Activated effector memory CD4-positive, alpha-beta T cell treated with anti-CD3 and anti-CD28 coated beads, Interleukin-2, amount 50 U/mL, for 16 hours (primary cell): ENCODE data around the gene ALKBH2.

Experiments
- DNase-seq: peaks from one replicate; pipeline ENCODE4 v3.0.0-alpha.2; 2020

The ALKBH2 gene

DNA sequence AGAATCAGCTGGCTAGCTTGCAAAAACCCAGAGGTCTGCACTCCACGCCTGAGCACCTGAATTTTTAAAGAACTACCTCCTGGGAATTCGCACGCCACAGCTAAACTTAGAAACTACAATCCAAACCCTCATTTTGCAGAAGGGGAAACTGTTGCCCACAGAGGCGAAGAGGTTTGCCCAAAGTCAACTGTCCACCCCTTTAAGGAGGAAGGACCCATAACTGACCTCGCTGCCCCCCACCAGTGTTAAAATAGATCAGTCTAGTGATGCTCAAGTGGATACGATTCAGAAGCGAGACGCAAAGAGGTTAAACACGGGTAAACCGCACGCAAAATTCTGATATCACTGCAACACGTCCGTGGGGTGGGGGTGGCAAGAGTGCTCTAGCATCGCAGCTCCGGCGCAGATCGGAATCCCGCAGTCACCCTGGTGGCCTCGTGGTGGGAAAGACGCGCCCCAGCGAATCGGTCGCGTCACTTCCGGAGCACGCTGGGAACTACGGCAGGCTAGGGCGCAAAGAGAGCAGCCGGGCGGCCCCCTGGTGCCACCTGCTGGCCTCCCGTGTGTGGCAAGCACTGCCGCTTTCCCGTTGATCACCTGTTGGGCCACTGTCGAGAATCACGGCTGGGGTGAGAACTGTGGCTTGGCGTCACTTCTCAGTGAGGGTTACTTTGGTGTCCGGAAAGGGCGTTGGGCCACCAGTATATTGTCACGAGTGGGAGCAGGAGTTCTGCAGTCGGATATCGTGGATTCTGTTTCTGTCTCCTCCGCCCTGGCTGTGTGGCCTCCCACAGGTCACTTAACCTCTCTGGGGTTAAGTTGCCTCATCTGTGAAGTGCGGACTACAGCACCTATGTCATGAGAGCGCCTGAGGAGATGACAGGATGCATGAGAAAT lies at the start of gene ALKBH2:
Gene ALKBH2 (minus strand): TSS at position 451 of the 897 bp plus-strand sequence. CDS start 686 bp downstream, outside the sequence.
- DNase-seq = peak; percentile 98

DNA sequence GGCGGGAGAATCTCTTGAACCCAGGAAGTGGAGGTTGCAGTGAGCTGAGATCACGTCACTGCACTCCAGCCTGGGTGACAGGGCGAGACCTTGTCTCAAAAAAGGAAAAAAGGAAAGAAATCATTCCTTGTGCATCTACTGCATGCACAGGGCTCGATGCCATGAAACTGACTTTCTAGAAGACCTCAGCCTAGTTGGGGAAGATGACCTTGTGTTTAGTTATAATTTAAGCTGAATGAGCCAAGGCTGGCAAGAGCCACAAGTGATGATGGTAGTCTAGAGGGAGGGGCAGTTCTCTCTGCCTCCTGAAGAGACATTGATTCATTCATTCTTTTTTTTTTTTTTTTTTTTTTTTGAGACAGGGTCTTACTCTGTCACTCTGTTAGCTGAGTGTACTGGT lies 47.3 kb upstream of the ALKBH2 start:
- no peak for DNase-seq

DNA sequence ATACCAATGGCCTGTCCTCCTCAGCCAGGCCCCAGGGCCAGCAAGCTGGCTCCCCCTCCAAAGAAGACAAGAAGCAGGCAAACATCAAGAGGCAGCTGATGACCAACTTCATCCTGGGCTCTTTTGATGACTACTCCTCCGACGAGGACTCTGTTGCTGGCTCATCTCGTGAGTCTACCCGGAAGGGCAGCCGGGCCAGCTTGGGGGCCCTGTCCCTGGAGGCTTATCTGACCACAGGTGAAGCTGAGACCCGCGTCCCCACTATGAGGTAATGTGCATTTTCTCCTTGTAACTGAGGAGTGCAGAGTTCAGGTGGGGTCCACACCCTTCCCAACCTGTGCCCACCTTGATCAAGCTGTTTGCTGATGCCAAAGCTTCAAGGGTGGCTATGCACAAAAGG lies 46.5 kb upstream of the ALKBH2 start:
- DNase-seq = no peak

DNA sequence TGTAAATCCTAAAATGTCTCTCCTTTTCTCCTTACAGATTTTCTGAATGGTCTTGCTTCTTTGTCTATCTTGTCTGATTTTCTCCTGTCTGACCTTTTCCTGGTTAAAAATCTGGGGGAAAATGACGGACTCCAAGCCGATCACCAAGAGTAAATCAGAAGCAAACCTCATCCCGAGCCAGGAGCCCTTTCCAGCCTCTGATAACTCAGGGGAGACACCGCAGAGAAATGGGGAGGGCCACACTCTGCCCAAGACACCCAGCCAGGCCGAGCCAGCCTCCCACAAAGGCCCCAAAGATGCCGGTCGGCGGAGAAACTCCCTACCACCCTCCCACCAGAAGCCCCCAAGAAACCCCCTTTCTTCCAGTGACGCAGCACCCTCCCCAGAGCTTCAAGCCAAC lies 46.1 kb upstream of the ALKBH2 start:
- DNase-seq = no peak

DNA sequence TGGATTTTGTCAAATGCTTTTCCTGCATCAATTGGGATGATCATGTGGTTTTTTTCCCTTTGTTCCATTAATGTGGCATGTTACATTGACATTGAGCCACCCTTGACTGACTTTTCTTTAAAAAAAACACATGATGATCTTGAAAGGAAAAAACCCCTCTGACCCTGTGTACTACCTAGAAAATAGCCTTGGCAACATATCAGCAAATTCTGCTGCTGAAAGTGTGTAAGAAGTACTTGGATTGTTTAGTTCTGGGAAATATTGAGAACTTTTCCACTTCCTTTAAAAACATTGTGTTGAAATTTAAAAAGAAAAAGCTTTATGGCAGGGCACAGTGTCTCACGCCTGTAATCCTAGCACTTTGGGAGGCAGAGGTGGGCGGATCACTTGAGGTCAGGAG lies 43.8 kb upstream of the ALKBH2 start:
- DNase-seq = no peak

DNA sequence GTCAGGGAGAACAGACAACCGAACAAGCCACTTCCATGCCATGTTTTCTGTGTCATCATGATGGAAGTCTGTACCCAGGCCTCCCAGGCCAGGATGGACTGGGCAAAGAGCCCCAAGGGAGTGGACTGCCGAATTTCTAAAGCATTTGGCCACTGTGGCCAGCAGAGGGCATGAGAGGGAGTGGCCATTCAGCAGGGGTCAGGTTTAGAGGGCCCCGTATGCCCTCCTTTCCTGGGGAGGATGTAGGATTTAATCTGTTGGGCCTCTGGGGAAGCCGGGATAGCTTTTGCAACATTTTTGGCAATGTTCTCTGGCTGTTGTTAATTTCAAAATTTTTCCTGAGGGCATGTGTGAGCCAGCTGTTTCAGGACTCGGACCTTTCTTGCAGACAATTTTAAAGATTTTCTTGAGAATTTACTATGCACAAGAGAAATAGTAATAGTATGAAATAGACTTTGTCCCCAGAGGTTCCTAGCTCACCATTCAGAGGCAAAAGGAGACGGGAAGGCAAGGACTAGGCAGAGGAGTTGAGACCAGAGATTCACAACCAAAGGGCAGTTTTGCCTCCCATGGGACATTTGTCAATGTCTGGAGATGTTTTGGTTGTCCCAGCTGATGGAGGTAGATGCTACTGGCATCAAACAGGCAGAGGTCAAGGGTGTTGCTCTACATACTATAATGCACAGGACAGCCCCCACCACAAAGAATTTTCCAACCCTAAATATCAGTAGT lies 41.1 kb upstream of the ALKBH2 start:
- no peak for DNase-seq

DNA sequence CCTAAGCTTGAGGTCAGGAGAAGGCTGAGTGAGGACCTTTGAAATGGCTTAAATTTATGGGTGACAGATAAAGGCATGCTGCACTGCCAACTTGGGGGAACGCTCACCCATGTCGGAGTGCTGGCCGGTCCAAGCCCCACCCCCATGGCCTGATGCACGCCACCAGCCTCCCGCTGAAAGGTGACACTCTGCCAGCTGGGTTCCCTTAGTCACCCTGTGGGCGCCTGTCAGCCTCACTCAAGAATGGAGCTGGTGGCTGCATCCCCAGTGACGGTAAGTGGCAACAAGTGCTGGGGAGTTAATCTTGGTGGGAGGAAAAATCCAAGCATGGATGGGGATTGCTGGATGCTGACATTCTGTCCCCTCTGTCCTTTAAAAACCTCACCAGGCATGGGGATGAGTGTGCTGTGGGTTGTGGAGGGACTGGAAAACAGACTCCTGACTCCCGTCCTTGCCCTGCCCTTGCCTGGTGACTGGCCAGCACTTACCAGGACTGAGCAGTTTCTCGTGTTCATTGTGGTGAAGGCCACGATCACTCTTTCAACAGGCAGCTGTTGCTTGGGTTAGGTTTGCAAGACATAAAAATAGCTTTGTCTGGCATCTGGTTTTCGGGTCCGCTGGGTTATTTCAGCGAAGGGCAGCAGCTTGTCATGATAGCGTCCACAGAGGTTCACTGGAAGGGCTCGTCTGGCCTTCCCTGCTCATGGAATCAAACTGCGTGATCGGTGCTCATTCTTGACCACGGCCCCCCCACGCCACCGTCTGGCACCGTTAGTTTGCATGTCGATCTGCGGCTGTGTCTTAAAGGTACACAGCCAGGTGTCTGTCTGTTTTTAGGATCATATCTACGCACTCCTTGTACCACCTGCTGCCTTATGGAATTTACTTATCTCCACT lies 38.1 kb upstream of the ALKBH2 start:
- no peak for DNase-seq

DNA sequence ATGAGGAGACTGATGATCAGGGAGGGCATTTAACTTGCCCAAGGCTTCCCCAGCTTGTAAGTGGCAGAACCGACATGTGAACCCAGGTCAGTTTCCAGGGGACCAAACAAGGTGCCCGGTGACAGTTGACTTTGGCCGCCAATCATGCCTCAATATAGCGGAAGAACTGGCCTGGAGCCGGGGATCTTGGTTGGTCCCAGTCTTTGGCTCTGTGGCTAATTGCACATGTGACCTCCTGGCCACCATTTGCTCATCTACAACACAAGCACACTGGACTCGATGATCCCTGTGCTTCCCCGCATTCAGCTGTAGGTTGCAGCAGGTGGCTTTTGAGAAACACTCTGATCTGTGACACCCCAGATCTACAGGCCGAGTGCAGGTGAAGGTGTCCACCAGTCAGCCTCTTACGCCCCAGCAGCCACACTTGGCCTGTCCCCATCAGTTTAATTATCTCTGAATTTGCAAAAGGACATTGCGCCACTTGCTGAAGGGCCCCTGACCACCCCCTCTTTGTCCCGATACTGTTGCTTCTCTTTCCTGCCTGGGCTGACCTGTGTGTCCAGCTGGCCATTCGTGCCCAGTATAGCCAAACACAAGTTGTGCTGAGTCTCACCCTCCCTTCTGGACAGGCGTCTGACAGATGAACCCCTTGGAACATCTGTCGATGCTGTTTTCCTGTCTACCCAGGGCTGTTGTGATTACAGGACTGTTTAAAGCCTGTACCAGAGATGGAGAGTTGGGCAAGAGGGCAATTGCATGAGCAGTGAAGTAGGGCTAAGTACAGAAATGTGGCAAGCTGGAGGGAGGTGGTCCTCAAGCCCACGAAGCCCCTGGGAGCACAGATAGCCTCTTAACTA lies 37.3 kb upstream of the ALKBH2 start:
- no peak for DNase-seq

DNA sequence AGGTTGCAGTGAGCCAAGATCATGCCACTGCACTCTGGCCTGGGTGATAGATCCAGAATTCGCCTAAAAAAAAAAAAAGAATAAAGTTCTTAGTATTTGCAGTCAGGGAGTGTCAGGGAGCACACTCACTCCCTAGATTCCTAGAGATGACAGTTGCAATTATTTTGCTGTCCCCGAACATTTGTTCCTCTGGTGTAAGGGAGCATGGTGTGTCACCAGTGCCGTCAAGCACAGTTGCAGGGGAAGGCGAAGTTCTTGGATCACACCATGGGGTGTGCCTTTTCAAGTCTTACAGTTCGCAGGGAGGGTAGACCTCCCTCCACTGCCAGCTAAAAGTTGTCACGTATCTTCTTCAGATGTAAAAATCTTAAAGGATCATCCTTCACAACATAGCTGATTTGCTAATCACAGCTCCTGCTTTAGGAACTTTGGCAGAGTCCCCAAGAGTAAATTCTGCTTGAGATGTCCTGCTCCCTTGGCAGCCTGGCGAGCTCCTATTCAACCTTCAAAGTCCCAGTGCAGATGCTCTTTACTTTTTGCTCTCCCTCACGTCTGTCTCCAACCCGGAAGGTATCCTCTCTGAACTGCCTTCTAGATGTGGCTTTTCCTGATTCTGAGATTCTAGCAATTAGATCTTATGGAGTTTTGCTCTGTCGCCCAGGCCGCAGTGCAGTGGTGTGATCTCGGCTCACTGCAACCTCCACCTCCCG lies 34.4 kb upstream of the ALKBH2 start:
- DNase-seq = no peak

DNA sequence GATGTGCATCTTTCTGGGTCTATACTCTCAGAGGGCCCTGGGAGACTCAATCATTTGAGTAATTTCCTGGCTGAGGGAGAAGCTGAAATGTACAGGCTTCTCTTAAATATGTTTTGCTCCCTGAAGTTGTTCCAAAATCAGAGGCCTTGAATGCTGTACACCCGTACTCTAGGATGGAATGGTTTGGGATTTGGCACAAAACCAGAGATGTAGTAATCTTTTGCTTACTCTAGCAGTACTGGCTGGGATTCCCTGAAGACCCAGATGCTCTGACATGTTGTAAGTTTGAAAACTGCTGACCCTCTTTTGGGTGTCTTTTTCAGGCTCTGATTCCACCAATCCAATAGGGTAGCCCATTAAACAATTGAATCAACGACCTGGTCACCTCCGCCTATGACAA lies 33.5 kb upstream of the ALKBH2 start:
- DNase-seq = no peak

DNA sequence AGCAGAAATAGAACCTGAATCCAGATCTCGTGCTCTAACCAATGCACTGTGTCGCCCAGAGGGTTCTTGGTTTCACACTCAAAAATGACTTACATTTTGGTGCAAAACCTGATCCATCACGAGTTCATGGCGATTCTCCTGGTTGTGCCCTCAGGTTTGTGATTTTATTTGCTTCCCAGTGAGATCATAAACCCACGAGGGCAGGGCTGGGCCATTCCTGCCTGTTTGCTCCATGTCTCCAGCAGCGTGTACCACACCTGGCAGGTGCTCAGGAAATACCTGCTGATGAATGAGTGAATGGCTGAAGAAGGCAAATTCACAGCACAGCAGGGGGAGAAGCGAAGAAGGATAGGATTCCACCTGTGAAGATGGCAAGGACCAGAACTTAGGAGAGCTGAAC lies 32.5 kb upstream of the ALKBH2 start:
- DNase-seq = no peak

DNA sequence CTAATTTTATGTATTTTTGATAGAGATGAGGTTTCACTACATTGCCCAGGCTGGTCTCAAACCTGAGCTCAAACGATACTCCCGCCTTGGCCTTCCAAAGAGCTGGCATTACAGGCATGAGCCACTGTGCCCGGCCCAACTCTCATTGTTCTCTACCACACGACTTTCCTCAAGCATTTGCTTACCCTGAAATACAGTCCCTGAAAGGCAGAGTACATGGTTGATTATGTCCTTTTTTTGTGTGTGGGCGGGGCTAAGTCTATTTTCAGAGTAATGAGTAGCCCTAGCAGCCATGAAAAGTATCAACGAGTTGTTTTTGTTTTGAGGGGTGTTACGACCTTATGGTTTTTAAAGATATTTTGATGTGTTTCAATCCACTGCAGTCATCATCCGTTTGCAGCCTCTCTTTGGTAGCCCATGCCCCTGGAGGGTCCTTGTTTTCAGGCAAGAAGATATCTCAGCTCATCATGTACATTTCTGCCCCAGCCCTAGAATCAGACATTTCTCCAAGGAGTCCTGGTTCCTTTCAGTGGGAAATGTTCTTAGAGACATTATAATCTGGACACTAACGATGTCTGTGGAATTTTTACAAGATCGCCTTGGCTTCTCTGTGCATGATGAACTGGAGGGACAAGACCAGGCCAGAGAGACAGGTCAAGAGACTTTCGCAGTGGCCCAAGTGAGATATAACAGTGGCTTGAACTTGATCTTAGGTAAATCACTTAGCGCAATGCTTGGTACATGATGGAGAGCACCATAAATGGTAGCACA lies 31.8 kb upstream of the ALKBH2 start:
- DNase-seq = no peak

DNA sequence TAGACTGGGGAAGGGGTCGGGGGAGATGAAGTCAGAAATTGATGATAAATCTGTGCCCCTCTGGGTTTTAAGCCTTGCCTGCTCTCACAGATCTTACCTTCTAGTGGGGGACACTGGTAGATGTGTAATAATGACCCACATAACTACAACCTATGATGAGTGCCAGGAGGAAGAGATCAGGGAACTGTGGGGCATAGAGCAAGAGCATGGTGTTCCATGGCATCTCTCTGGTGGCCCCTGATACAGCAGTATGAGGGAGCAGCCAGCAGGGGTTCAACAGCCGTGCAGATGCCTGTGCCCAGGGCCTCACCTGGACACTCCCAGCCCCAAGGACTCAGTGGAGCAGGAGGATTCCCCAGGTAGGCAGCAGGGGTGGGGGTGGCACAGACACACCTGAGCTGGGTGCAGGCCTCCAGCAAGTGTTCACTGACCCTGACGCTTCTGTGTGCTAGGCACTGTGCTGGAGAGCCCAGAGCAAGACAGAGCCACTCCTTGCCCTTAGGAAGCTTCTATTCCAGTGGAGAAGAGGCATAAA lies 28.1 kb upstream of the ALKBH2 start:
- DNase-seq = no peak

DNA sequence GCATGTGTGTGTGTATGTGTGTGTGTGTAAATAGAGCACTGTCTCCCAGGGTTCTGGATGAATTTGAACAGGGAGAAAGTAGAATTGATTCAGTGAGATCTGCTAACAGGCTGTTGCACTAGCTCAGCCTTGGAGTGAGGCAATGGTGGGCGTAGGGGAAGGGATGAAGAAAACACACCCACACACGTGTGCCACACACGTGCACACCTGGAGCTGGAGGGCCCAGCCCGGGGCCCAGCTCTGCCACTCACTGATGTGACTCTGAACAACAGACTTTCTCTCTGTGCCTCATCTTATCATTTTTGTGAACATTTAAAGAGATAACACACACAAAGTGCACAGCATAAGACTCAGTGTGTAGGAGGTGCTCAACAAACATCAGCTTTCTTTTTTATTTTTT lies 27.3 kb upstream of the ALKBH2 start:
- DNase-seq = no peak

DNA sequence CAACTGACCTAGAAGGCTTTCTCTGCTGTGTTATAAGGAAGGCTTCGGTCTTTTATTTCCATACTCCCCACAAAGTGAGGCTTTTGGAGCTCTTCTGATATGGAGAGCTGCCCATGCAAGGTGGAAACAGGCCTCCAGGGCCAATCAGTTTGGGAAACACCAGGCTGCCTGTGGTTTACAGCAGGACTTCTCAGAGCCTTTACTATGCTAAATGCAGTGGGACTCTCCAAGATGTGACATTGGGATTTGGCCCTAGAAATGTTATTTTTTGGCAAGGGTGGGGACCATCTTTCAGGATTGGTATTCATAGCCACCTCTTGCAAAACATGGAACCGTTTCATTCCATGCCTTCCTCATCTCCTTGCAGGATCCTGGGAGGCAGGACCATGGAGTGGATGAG lies 26.8 kb upstream of the ALKBH2 start:
- no peak for DNase-seq

DNA sequence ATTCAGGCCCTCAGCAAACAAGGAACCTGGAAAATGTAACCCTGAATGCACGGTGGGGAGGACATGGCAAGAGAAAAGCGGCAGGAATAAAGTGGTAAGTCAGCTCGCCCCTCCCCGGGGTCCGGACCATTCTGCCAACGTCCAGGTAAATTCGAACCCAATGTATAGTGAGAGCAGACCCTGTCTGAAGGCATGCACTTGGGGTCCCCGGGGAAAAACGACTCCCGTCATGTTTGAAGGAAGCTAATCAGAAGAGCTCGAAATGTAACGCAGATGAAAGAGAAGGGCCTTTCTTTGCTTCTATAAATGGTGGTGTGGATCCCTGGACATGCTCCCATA lies 23.3 kb upstream of the ALKBH2 start:
- DNase-seq = peak; percentile 30

DNA sequence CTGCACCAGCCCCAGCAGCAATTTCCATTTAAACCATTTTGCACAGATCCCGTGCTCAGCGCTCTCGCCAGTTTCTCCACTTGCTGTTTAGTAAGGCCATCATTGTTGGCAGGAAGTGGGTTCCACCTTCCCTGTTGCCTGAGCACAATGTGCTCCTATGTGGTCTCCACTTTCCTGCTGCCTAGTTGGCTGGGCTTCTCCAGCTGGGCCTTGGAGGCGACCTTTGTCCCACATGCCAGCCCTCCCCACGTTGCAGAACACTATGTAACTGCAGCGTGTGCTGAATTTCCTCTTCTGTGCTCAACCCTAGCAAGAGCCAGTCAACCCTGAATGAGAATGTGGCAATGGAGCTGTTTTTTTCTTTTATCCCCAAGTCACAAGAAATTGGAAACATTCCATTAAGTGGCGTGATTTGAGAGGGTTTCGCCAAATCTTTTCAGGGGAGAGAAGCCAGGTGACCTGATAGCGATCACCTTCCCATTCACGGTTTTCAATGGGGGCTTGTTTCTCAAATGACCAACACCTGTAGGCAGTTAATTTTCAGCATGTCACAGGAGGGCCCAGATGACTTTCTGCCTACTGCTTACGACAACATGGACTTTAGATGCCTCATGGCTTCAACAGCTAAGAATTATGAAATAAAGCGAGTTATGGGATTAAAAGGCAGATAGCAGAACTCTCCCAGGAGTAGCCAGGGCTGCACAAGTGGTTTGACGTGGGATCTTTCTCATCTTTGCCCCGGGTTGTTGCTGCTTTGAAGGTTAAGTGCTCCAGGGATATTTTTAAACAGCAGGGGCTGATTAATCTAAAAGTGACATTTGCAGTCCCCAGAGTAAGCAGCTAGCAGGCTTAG lies 22.7 kb upstream of the ALKBH2 start, which contains the start of gene ACACB:
Gene ACACB (plus strand): TSS at position 830 of the 853 bp plus-strand sequence. CDS start 22,819 bp downstream, outside the sequence.
- DNase-seq = peak; percentile 25

DNA sequence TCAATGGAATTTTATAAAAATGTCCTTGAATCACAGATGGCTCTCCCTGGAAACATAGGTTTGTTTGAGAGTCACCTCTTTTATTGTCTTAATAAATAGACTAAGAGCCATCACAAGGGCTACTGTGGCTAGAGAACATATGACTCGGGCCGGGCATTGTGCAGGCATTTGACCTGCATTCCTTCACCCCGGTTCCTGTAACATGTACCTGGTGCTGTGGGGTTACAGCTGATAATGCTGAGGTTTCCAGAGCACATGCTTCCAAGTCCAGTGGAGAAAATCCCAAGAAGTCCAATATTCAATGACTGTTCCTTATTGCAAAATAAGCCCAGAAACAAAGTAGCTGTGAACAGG lies 22.1 kb upstream of the ALKBH2 start:
- DNase-seq = peak; percentile 28

DNA sequence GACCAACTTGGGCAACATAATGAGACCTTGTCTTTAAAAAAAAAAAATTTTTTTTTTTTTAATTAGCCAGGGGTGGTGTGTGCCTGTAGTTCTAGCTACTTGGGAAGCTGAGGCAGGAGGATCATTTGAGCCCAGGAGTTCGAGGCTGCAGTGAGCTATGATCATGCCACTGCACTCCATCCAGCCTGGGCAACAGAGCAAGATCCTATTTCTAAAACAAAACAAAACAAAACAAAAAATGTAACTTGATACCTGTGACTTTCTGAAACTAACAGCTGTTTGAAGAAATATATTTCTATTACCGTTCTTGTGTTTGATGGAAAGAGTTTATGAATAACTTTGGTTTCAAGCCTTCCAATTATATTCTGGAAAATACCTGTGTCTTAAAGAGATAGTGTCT lies 21.4 kb upstream of the ALKBH2 start:
- peak; percentile 2 for DNase-seq
